Uterus (tissue), 4 donors: Measurements from ENCODE around the gene EXOSC9. TPM values are rescaled to one million over a fixed set of nuclear protein-coding genes. Genes with fewer than 3 reads are reported as not detected.

Experiments used
- DNase-seq, 2 donors: peaks; one replicate each; pipeline ENCODE4 v3.0.0-alpha.2; 2019 to 2020
- H3K27ac ChIP-seq, 2 donors: fragments of 200-600 bp; sonication (generic); 1 replicate in 1 of 2; 2 replicates in 1 of 2; pipeline ENCODE4 v1.5.1; 2016 to 2018
- H3K27me3 ChIP-seq, 2 donors: fragments of 200-600 bp; sonication (generic); one replicate each; pipeline ENCODE4 v1.5.1; 2018 to 2019; ENCODE audit warnings: control low read depth in 1 of 2
- H3K36me3 ChIP-seq, 2 donors: fragments of 200-600 bp; sonication (generic); one replicate each; pipeline ENCODE4 v1.5.1; 2019; ENCODE audit warnings: control low read depth in 1 of 2
- H3K4me1 ChIP-seq, 2 donors: fragments of 200-600 bp; sonication (generic); one replicate each; pipeline ENCODE4 v1.5.1; 2018 to 2019; ENCODE audit warnings: control low read depth in 1 of 2
- H3K4me3 ChIP-seq, 2 donors: fragments of 200-600 bp; sonication (generic); 1 replicate in 1 of 2; 2 replicates in 1 of 2; pipeline ENCODE4 v1.5.1; 2018 to 2019; ENCODE audit warnings: mild to moderate bottlenecking in 1 of 2
- H3K9me3 ChIP-seq, 2 donors: fragments of 200-600 bp; sonication (generic); one replicate each; pipeline ENCODE4 v1.5.1; 2019; ENCODE audit warnings: control low read depth in 1 of 2
- POLR2A ChIP-seq, 2 donors: fragments of 450-650 bp; IDR thresholded peaks; one replicate each; pipeline ENCODE4 v1.6.1; 2016; ENCODE audit warnings: antibody characterized with exemption in 2 of 2, mild to moderate bottlenecking in 1 of 2, moderate library complexity in 1 of 2
- intact Hi-C: fragments of 100-400 bp; cut with DNase I; formaldehyde crosslinking; loops from one replicate; pipeline ENCODE4 v1.15.1; 2023; ENCODE audit warnings: low total_unique reads
- total RNA-seq, 4 donors: library from RNA; depleted of rRNA in 3 of 4; stranded (reverse); fragments of >200 nt in 3 of 4; gene quantifications; one replicate each; pipeline versions ENCODE4 v1.1.0 to v1.2.4, GENCODE V29; 2014 to 2023
- TF ChIP-seq, protein P1 (sequence below), 4 experiments: fragments of 200-600 bp in 2 of 4; fragments of 450-650 bp in 2 of 4; sonication (generic) in 2 of 4; IDR thresholded peaks; one replicate each; pipeline ENCODE4 v1.5.1; 2016 to 2019; ENCODE audit warnings: antibody characterized with exemption in 4 of 4, mild to moderate bottlenecking in 2 of 4, moderate library complexity in 1 of 4
- donor health status: DM: yes; HTN: yes; CAD: no.

EXOSC9 gene
- total RNA-seq, 4 donors from 2014 or later = 19.6 to 104 (median 40.9) TPM

DNA sequence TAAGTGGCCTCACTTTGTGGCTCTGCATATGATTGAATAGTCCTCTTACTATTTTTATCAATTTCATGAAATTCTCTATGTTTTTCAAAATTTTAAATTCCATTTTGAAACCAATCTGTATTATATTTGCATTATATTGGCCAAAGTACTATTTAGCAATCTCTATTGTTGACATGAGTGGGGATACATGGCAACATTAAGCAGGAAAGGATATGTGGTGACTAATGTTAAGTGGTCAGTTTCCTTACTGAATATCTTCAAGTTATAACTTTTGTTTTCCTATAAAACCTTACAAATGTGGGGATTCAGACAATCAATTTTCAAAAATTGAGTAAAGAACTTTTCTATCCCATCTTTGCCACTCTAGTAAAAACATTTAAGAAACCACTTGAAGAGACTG is 59.0 kb downstream of the EXOSC9 start:
- DNase-seq = no peak
- no peak overlapping the region for H3K27ac ChIP-seq
- TF ChIP-seq, protein P1, sequence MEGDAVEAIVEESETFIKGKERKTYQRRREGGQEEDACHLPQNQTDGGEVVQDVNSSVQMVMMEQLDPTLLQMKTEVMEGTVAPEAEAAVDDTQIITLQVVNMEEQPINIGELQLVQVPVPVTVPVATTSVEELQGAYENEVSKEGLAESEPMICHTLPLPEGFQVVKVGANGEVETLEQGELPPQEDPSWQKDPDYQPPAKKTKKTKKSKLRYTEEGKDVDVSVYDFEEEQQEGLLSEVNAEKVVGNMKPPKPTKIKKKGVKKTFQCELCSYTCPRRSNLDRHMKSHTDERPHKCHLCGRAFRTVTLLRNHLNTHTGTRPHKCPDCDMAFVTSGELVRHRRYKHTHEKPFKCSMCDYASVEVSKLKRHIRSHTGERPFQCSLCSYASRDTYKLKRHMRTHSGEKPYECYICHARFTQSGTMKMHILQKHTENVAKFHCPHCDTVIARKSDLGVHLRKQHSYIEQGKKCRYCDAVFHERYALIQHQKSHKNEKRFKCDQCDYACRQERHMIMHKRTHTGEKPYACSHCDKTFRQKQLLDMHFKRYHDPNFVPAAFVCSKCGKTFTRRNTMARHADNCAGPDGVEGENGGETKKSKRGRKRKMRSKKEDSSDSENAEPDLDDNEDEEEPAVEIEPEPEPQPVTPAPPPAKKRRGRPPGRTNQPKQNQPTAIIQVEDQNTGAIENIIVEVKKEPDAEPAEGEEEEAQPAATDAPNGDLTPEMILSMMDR (IDR thresholded peaks at IDR 0.05) = no peak
- no peak for TF ChIP-seq POLR2A (IDR thresholded peaks at IDR 0.05)
- intact Hi-C loops = no loop called here
- no peaks in the 10 kb centered on the region for H3K36me3 ChIP-seq
- H3K27me3 ChIP-seq = no peaks in the 10 kb centered on the region
- no peaks in the 10 kb centered on the region for H3K4me1 ChIP-seq
- H3K9me3 ChIP-seq = no peaks in the 10 kb centered on the region
- no peak overlapping the region for H3K4me3 ChIP-seq

- no peaks in the 10 kb centered on the region for H3K36me3 ChIP-seq
- H3K27me3 ChIP-seq = no peaks in the 10 kb centered on the region
- no peaks in the 10 kb centered on the region for H3K9me3 ChIP-seq
- no peak overlapping the region for H3K27ac ChIP-seq
- no peaks in the 10 kb centered on the region for H3K4me1 ChIP-seq
- TF ChIP-seq, protein P1 (IDR thresholded peaks at IDR 0.05) = no peak
- TF ChIP-seq POLR2A (IDR thresholded peaks at IDR 0.05) = no peak
- DNase-seq = no peak
- H3K4me3 ChIP-seq = no peak overlapping the region
- intact Hi-C loops = no loop called here
Observed at GRCh38 chr4:121861426-121861825, 60.3 kb downstream of the EXOSC9 start.

- H3K36me3 ChIP-seq = no peaks in the 10 kb centered on the region
- intact Hi-C loops = no loop called here
- DNase-seq = no peak
Observed at GRCh38 chr4:121863799-121864198, 62.7 kb downstream of the EXOSC9 start.

More at GRCh38 chr4:121863799-121864198, 62.7 kb downstream of the EXOSC9 start:
- no peak overlapping the region for H3K4me3 ChIP-seq
- no peaks in the 10 kb centered on the region for H3K4me1 ChIP-seq
- no peaks in the 10 kb centered on the region for H3K27me3 ChIP-seq
- no peak for TF ChIP-seq POLR2A (IDR thresholded peaks at IDR 0.05)
- TF ChIP-seq, protein P1 (IDR thresholded peaks at IDR 0.05) = no peak
- H3K9me3 ChIP-seq = no peaks in the 10 kb centered on the region
- no peak overlapping the region for H3K27ac ChIP-seq

Other genes starting within 250 kb of the EXOSC9 start
- 100 to 1,000 TPM; 255 to 353 (median 316) TPM for gene ANXA5, start 104.3 kb upstream of the EXOSC9 start, total RNA-seq
- under 1 TPM in 1 of 4 donors, not detected in 3; 0.41 TPM for gene SMIM43, start 36.2 kb upstream of the EXOSC9 start, total RNA-seq
- gene CCNA2, start 22.6 kb downstream of the EXOSC9 start, total RNA-seq = 10 to 100 TPM in 1 of 4 donors, 1 to 10 TPM in 2, under 1 TPM in 1; 0.59 to 39.8 (median 3.7) TPM
- 10 to 100 TPM; 10.3 to 55.8 (median 35.2) TPM for gene BBS7, start 69.2 kb downstream of the EXOSC9 start, total RNA-seq
- gene TRPC3, start 150.7 kb downstream of the EXOSC9 start, total RNA-seq = 1 to 10 TPM in 2 of 4 donors, under 1 TPM in 2; 0.59 to 8.2 (median 3.4) TPM